GM23248 (cell line): ENCODE data around the gene CSH1.

Experiments used
- EZH2 ChIP-seq: fragments of 200-600 bp; sonication (generic); IDR thresholded peaks from 2 replicates; pipeline ENCODE4 v1.6.1; 2018; ENCODE audit warnings: antibody characterized with exemption, mild to moderate bottlenecking; ENCODE audit not compliant: insufficient read depth, poor library complexity, severe bottlenecking
- EZH2phosphoT487 ChIP-seq: fragments of 200-600 bp; sonication (generic); IDR thresholded peaks from 2 replicates; pipeline ENCODE4 v1.6.1; 2018; ENCODE audit warnings: antibody characterized with exemption, moderate library complexity, mild to moderate bottlenecking, low read depth; ENCODE audit not compliant: insufficient read depth

DNA sequence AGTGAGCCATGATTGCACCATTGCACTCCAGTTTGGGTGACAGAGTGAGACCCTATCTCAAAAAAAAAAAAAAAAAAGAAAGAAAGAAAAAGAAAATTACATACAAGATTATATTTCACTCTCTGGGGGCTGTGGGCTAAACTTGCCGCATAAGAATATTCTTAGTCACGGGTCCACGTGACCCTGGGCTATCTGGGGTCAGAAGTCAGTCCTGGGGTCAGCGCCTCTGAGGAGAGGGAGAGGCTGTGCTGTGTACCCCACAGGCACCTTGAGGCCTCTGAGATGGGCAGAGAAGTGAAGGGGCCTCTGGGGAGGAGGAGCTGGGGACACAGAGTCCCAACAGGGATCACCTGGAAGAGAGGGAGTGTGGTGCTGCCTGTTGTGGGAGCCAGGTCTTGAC is 41.5 kb upstream of the CSH1 start:
- TF ChIP-seq EZH2 (no peak), EZH2phosphoT487 (no peak)
